ENCODE results near the gene GMPR2.

The GMPR2 gene

DNA sequence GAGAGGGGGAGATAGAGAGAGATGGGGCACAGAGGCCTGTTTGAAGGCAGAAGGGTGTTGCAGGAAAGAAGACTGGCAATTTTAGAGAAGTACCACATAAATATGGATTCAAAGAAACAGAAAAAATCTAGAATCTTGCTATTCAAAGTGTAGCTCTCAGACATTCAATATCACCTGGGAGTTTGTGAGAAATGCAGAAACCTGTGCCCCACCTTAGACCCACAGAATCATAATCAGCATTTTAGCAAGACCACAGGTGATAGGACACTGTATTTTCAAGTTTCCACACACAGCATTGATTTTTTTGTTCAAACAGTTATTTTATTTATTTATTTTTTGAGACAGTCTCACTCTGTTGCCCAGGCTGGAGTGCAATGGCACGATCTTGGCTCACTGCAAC is 3.8 kb upstream of the GMPR2 start:
- in situ Hi-C loops (cut with MboI; ENCODE audit: low sequenced_read_pairs), result no loop called here

DNA sequence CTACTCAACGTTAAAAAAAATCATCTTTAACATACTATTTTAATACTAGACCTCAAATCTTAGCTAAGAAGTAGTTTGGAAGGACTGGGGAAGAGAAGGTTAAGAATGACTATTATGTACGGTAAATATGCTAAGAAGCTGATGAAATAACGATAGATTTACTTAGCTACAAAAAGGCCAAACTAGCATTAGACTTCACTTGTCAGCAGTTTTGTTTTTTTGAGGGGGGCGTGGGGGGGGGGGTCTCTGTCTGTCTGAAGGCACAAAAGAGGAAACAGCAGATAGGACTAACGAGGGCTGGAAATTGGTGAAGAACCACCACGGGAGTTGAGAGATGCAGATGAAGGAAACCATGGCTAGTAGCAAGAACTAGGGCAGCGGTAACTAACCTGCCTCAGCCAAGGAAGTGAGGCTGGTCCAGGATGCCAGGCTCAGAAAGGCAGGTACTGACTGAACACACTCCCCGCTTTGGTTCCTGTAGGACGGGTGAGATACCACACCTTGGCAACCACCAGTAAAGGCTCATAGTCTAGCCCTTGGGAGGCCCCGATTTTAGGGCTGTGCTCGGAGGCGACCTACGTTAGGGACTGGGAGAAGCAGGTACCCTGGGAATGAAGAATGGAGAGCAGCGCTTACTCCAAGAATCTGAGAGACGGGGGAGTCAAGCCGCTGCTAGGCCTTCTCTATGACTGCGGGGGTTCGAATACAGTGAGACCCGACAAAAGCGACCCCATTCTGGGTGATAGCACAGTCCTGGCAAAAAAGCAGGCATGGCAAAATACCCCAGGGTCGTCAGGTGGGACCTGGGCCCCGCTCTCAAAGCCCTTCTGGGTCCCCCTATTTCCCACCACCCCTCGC is 1.2 kb upstream of the GMPR2 start:
- in situ Hi-C loops (cut with MboI; ENCODE audit: low sequenced_read_pairs), result no loop called here

DNA sequence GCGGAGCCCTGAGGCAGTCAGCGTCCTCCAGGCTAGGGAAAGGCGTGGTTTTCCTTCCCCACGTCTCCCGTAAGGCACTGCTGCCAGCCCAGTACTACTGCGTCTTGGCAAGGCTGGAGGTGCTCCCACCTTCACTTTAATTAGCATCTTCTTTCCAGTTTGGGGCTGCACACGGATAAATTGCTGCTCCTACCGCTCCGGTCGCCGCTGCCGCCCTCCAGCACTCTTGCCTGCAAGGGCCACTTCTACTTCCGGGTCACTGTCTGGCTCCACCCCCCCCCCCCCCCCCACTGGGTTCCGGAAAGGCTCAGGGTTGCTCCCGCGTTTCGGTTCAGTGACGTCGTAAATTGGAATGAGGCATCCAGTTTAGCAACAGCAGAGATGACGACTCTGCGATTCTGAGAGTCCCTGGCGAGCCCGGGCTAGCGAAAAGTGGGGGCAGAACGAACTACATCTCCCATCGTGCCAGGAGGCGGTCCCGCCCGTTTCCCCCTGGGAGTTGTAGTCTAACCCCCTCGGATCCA is 546 bp upstream of the GMPR2 start, which contains the start of gene NEDD8:
Gene NEDD8 (minus strand): TSS at position 247 of the 524 bp plus-strand sequence. CDS start 100 bp downstream, at position 147.
- in situ Hi-C loops (cut with MboI; ENCODE audit: low sequenced_read_pairs), result no loop called here

DNA sequence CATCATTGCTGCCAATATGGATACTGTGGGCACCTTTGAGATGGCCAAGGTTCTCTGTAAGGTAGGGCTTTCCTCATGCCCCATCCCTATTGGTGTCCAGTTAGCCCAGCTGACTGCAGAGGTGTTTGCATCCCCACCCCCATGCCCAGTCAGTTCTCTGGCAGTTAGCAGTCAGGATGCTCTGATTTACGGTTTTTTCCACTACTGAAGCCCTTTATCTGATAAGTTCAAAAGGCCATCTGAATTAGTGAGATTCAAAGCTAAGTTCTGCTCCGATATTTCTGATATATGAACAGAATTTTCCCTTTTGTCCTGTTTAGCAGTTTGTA is 773 bp downstream of the GMPR2 start:
- in situ Hi-C loops (cut with MboI; ENCODE audit: low sequenced_read_pairs), result no loop called here

DNA sequence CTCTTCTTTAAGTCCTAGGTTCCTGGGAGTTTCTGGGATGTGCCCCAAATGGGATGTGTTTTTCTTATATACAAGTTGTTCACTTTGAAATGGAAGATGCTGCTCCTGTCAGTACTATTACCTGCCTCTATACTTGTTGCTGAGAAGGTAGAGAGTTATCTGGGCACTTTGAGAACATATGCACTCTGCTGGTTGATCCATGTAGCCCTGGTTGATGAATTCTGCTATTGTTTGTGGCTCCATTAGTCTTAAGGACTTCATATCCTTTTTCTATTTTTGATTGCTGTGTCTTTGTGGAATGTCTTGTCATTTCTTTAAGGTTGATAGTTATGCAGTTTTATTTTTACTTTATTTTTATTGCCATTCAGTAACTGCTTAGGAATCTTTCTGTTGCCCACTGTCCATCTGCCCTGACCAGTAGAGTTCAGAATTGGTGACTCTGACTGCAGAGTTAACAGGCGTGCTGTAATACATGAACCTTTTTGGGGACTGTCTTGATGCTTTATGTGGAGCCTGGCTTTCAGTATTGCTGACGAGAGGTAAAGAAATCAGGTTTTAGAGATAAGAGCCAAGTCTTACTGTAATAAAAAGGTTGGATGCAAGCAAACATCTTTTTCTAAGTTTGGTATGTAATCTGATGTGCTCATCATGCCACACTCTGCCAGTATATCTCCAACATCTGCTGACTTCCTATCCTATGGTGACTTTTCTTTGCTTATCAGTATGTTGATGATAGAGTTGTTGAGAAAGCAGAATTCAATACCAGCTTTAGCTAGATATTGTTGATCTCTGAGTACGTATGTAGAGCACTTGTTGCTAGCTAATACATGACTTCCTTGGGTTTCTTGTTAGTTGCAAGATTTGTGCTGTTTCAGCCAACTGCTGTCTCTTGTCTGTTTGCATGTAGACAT is 1.6 kb downstream of the GMPR2 start:
- in situ Hi-C loops (cut with MboI; ENCODE audit: low sequenced_read_pairs), result no loop called here

DNA sequence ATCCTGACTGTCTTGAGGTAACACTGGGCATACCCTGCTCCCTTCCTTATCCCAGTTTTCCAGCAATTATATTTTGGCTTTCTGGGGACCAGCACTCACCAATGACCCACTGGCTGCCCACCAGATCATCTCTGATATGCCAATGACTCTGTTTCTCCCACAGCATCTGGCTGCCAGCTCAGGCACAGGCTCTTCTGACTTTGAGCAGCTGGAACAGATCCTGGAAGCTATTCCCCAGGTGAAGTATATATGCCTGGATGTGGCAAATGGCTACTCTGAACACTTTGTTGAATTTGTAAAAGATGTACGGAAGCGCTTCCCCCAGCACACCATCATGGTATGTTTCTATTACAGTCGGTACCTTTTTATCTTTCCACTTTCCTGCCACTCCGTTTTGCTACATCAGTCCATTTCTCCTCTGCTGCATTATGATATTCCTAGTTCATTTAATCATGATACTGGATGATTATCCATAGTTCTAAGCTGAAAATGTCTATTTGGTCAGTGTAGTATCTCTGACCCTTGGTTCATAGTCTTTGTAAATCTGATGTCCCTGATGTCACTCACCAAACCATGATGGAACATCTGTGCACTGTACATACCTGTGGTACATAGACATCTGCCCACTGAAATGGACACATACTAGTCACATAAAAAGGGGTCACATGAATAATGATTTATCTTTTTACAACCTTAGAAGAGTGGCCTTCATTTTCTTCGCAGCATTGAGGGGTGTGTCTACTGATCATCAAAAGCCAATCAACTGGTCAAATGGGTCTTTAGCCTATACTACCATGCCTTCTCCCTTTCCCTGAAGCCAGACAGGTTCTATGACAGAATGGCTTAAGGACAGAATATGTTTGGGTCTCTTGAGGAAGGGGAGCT is 3.3 kb downstream of the GMPR2 start:
- in situ Hi-C loops (cut with MboI; ENCODE audit: low sequenced_read_pairs), result no loop called here

DNA sequence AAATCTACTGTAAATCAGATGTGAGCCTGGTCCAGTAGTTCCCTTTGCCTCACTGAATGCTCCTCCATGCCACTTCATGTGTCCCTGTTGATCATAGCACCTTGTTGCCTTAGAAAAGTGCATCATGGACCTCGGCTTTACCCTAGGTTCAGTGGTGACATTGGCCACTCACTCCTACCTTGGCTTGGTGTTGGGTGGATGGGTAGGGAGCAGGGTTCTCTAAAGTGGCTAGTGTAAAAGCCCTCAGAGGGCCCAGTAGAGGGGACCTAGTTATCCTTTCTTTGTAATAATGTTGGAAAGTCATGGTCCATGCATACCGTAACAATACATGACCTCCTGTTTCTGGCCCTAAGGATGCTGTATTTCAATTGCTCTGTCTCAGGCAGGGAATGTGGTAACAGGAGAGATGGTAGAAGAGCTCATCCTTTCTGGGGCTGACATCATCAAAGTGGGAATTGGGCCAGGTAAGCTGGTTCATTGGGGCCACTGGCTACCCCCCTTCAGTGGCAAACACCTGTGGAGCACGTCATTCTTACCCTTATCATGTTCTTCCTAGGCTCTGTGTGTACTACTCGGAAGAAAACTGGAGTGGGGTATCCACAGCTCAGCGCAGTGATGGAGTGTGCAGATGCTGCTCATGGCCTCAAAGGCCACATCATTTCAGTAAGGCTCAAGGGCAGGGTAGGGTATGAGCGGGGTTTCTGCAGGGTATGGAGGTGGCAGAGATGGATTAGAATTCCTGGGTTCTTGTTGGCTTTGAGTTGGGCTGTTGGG is 4.1 kb downstream of the GMPR2 start:
- in situ Hi-C loops (cut with MboI; ENCODE audit: low sequenced_read_pairs), result no loop called here

DNA sequence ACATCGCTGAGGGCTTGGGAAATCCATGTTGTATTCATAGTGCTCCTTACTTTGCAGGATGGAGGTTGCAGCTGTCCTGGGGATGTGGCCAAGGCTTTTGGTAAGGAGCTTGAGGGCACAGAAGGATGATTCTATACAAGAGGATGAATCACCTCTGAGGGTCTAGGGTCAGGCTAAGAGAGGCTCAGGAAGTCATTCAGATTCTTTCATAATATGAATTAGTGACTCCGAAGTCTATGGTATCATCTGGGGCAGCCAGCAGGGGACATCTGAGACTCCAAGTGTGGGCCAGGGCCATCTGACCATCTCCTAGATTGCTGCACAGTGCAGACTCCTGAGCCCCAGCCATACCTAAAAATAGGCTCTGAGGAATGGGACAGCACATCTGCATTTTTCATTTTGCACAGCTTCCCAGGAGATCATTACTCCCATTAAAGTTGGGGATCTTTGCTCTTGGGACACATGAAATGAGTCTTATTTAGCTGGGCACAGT is 4.8 kb downstream of the GMPR2 start:
- in situ Hi-C loops (cut with MboI; ENCODE audit: low sequenced_read_pairs), result no loop called here

DNA sequence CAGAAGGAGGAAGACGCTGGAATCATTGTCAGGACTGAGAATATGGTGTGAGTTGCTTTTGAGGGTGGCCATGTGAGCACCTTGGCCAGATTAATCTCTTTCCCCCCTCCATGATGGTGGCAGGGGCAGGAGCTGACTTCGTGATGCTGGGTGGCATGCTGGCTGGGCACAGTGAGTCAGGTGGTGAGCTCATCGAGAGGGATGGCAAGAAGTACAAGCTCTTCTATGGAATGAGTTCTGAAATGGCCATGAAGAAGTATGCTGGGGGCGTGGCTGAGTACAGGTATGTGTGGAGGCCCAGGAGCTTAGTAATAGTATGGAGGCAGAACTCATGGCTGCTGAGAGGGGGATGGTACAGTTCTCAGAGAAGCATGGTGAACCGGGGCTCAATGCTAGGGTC is 5.4 kb downstream of the GMPR2 start:
- in situ Hi-C loops (cut with MboI; ENCODE audit: low sequenced_read_pairs), result no loop called here

DNA sequence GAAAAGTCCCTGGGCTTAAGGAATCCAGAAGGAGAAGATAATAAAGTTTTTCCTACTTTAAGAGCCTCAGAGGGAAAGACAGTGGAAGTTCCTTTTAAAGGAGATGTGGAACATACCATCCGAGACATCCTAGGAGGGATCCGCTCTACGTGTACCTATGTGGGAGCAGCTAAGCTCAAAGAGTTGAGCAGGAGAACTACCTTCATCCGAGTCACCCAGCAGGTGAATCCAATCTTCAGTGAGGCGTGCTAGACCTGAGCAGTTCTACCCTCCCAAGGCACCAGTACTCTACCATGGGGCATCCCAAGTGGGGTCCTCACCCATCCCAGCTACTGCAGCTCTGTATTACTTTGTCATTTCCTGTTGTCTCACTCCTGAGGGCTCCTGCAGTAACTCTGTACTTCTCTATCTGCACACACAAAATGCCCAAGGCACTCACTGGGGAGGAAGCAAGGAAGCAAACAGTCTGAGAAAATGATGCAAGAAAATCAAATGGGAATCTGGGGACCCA is 5.9 kb downstream of the GMPR2 start:
- in situ Hi-C loops (cut with MboI; ENCODE audit: low sequenced_read_pairs), result no loop called here

DNA sequence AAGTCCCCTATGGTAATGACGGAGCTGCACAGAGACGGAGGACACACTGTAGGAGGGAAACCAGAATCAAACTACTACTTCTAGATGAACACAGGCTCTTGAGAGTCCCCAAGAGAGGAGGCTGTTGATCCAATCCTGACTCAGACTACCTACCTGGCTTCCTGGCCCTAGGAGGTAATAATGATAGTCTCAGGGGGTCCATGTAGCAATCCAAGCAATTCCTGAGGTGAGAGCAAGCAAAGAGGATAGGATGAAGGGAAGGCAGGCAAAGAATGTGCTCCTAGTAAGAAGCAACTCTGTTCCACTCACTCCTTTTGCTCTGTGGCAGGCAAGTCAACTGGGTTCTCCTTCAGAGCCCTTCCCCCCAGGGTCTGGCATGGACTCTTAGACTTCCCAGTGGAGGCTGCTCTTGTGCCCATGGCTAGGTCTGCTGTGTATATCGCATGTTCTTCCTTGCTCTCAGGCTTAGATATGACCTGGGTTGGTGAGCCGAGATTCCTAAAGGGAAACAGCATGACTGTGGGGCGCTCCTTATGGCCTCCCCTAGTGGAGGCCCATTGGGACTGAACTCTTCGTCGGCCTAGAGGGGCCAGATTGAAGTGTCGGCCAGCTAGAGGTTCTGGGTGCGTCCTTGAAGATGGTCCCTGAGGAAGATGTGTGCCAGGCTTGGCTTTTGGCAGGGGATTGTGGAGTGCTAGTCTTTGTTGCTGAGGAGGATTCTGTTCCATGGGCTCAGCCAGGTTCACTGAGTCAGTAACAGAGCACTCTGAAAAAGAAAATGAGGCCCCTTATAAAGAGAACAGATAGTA is 7.6 kb downstream of the GMPR2 start:
- in situ Hi-C loops (cut with MboI; ENCODE audit: low sequenced_read_pairs), result no loop called here

DNA sequence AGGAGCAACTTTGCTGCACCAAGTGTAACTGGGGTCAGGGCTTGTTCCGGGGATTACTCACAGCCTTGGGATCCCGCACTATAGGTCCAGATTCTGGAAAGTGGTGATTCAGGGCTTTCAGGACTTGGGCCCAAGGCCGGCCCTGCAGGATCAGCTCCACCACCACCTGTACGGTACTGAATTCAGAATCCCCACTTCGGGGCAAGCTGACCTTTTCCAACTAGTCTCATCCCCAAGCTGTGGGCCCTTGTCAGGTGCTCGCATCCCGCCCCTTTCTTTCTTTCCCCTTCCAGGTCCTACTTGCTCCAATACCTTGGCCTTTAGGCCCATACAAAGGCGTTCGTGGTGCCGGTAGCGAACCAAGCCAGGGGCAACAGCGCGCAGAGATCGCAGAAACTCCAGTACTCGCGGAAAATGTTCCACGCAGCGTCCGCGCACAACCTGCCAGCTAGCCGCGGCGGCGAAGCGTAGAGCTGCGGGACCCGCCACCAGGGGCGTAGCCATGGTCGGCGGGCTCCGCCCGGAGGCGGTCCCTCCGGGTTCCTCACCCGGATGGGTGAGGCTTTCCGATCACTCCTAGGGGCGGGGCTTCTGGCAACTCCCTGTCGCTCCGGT is 9.2 kb downstream of the GMPR2 start:
- in situ Hi-C loops (cut with MboI; ENCODE audit: low sequenced_read_pairs), result no loop called here

DNA sequence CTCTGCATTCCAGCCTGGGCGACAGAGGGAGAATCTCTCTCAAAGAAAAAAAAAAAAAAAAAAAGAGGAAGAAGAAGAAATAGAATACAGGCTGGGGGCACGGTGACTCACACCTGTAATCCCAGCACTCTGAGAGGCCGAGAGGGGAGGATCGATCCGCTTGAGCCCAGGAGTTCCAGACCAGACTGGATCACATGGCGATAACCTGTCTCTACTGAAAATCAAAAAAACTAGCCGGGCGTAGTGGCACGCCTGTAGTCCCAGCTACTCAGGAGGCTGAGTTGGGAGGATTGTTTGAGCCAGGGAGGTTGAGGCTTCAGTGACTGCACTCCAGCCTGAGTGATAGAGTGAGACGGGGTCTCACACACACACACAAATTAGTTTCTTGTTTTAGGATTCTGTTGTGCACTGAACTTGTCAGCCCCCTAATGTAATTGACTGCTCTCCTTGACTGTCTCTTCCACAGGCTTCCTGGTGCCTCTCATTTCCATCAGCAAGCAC is 10.7 kb downstream of the GMPR2 start:
- in situ Hi-C loops (cut with MboI; ENCODE audit: low sequenced_read_pairs), result no loop called here

DNA sequence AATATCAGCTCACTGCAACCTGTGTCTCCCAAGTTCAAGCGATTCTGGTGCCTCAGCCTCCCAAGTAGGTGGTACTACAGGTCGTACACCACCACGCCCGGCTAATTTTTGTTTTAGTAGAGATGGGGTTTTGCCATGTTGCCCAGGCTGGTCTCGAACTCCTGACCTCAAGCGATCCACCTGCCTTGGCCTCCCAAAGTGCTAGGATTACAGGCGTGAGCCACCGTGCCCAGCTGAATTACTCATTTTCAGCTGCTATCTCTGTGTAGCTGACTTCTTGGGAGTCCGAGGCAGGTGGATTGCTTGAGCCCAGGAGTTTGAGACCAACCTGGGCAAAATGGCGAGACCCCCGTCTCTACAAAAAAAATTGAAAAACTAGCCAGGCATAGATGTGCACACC is 12.6 kb downstream of the GMPR2 start:
- in situ Hi-C loops (cut with MboI; ENCODE audit: low sequenced_read_pairs), result loop anchor here (5.0 kb wide), 1 partner anchor 47 kb away; no protein-coding TSS in a partner anchor

DNA sequence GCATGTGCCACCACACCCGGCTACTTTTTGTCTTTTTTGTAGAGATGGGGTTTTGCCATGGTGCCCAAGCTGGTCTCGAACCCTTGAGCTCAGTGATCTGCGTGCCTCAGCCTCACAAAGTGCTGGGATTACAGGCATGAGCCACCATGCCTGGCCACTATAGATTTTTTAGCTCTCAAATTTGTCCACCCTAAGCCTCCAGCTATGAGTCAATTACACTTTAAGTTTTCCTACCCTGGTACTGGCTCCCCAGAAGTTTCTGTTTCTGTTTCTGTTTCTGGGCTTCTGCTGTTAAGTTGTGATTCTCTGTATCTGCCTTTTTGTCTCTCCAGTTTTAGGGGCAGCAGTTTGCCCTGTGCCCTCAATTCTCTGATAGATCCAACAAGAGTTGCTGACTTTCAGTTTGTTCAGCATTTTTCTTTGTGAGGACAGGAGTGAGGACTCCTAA is 14.1 kb downstream of the GMPR2 start:
- in situ Hi-C loops (cut with MboI; ENCODE audit: low sequenced_read_pairs), result loop anchor here (5.0 kb wide), 1 partner anchor 46 kb away; no protein-coding TSS in a partner anchor

DNA sequence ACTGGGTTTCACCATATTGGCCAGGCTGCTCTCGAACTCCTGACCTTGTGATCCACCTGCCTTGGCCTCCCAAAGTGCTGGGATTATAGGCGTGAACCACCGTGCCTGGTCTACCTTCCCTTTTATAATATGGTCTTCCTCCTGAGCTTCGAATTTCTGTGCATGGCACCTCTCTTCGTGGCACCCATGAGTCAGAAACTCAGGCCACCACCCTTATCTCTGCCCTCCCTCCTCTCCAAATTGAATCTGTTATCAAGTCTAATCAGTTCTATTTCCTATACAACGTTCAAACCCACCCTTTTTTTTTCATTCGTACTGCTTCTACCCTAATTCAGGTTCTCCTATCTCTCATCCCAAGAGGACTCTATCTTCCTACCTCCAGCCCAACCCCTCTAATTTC is 14.7 kb downstream of the GMPR2 start:
- in situ Hi-C loops (cut with MboI; ENCODE audit: low sequenced_read_pairs), result loop anchor here (5.0 kb wide), 1 partner anchor 45 kb away; no protein-coding TSS in a partner anchor

DNA sequence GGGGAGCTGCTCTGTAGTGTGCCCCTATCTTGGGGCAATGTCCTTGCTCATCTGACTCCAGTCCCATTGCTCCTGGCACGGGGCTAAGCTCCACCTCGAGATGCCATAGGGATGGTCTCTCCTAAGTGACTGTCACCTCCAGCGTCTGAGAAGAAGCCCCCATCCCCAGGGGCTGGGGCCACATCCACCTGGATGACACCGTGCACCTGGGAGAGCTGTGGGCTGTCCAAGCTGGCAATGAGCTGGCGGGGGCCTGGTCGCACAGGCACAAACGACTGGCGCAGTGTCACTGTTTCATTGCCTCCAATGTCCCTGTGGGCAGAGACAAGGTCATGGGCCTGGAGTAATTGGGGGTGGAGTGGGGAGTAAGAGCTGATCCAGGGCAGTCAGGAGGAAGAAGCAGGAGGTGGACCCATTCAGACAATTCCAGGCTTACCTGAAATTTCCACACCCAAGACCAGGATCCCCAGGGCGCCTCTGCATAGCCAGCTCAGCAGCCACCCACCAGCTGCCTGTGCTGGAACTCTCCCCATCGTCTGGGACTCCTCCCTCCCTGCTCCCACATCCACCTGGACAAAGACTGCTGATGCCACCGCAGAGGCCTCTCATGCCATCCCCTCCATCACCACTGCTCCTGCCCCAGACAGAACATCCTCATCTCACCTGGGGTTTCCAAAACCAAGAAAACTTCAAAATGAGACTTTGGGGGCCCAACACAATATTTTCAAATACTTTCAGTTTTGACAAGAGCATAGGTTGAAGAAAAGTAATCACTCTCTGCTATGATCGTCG is 16.7 kb downstream of the GMPR2 start:
- in situ Hi-C loops (cut with MboI; ENCODE audit: low sequenced_read_pairs), result loop anchor here (5.0 kb wide), 1 partner anchor 43 kb away; no protein-coding TSS in a partner anchor

Measured in HL-60/S4 (cell line).